GM23338 (cell line): ENCODE measurements around the gene PLXNB2.

Experiments
- CREB1 ChIP-seq: fragments of 250-450 bp; sonication (Bioruptor Pico); IDR thresholded peaks from 2 replicates; pipeline ENCODE4 v1.5.0; 2020; ENCODE audit warnings: low read depth, mild to moderate bottlenecking, moderate library complexity
- EZH2 ChIP-seq: fragments of 200-600 bp; sonication (generic); IDR thresholded peaks from one replicate; pipeline ENCODE4 v1.8.0; 2017; ENCODE audit warnings: antibody characterized with exemption, mild to moderate bottlenecking, low read depth; ENCODE audit not compliant: unreplicated experiment
- EZH2phosphoT487 ChIP-seq: fragments of 200-600 bp; sonication (generic); IDR thresholded peaks from one replicate; pipeline ENCODE4 v1.8.1; 2018; ENCODE audit warnings: antibody characterized with exemption; ENCODE audit not compliant: unreplicated experiment
- JUNB ChIP-seq: IDR thresholded peaks from one replicate; pipeline ENCODE4 v1.6.1; 2016; ENCODE audit warnings: antibody characterized with exemption; ENCODE audit not compliant: unreplicated experiment
- NANOG ChIP-seq: IDR thresholded peaks from 2 replicates; pipeline ENCODE4 v1.6.1; 2016; ENCODE audit warnings: antibody characterized with exemption, borderline replicate concordance
- POLR2AphosphoS5 ChIP-seq: IDR thresholded peaks from 2 replicates; pipeline ENCODE4 v1.6.1; 2016; ENCODE audit warnings: antibody characterized with exemption, low read depth
- STAT1 ChIP-seq: IDR thresholded peaks from one replicate; pipeline ENCODE4 v1.6.1; 2016; ENCODE audit warnings: antibody characterized with exemption; ENCODE audit not compliant: unreplicated experiment
- ZNF331 ChIP-seq: fragments of 250-450 bp; sonication (Bioruptor Pico); IDR thresholded peaks from 2 replicates; pipeline ENCODE4 v1.5.0; 2020; ENCODE audit warnings: low read depth, mild to moderate bottlenecking, moderate library complexity
- TF ChIP-seq, protein P1 (sequence below), 2 experiments: fragments of 200-600 bp in 1 of 2; sonication (generic) in 1 of 2; conservative IDR thresholded peaks; 2 replicates each; pipeline versions ENCODE4 v1.5.1 to v1.6.1; 2016 to 2017; ENCODE audit warnings: antibody characterized with exemption in 2 of 2, low read depth in 2 of 2, mild to moderate bottlenecking in 2 of 2, moderate library complexity in 1 of 2
- TF ChIP-seq, protein P2 (sequence below): IDR thresholded peaks from one replicate; pipeline ENCODE4 v1.6.1; 2018; ENCODE audit warnings: antibody characterized with exemption; ENCODE audit not compliant: unreplicated experiment
- TF ChIP-seq, protein P3 (sequence below): IDR thresholded peaks from 2 replicates; pipeline ENCODE4 v1.6.1; 2016; ENCODE audit warnings: antibody characterized with exemption

GRCh38 chr22:50268655-50269113 is 38.8 kb downstream of the PLXNB2 start:
- TF ChIP-seq EZH2, result no peak
- TF ChIP-seq, protein P1, sequence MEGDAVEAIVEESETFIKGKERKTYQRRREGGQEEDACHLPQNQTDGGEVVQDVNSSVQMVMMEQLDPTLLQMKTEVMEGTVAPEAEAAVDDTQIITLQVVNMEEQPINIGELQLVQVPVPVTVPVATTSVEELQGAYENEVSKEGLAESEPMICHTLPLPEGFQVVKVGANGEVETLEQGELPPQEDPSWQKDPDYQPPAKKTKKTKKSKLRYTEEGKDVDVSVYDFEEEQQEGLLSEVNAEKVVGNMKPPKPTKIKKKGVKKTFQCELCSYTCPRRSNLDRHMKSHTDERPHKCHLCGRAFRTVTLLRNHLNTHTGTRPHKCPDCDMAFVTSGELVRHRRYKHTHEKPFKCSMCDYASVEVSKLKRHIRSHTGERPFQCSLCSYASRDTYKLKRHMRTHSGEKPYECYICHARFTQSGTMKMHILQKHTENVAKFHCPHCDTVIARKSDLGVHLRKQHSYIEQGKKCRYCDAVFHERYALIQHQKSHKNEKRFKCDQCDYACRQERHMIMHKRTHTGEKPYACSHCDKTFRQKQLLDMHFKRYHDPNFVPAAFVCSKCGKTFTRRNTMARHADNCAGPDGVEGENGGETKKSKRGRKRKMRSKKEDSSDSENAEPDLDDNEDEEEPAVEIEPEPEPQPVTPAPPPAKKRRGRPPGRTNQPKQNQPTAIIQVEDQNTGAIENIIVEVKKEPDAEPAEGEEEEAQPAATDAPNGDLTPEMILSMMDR (conservative IDR thresholded peaks at IDR 0.05; ENCODE audit: low read depth in 2 of 2), result no peak
- no peak for TF ChIP-seq POLR2AphosphoS5
- no peak for TF ChIP-seq CREB1 (CRISPR knock-in tag)
- TF ChIP-seq, protein P2, sequence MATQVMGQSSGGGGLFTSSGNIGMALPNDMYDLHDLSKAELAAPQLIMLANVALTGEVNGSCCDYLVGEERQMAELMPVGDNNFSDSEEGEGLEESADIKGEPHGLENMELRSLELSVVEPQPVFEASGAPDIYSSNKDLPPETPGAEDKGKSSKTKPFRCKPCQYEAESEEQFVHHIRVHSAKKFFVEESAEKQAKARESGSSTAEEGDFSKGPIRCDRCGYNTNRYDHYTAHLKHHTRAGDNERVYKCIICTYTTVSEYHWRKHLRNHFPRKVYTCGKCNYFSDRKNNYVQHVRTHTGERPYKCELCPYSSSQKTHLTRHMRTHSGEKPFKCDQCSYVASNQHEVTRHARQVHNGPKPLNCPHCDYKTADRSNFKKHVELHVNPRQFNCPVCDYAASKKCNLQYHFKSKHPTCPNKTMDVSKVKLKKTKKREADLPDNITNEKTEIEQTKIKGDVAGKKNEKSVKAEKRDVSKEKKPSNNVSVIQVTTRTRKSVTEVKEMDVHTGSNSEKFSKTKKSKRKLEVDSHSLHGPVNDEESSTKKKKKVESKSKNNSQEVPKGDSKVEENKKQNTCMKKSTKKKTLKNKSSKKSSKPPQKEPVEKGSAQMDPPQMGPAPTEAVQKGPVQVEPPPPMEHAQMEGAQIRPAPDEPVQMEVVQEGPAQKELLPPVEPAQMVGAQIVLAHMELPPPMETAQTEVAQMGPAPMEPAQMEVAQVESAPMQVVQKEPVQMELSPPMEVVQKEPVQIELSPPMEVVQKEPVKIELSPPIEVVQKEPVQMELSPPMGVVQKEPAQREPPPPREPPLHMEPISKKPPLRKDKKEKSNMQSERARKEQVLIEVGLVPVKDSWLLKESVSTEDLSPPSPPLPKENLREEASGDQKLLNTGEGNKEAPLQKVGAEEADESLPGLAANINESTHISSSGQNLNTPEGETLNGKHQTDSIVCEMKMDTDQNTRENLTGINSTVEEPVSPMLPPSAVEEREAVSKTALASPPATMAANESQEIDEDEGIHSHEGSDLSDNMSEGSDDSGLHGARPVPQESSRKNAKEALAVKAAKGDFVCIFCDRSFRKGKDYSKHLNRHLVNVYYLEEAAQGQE, result no peak
- no peak for TF ChIP-seq STAT1
- TF ChIP-seq, protein P3, sequence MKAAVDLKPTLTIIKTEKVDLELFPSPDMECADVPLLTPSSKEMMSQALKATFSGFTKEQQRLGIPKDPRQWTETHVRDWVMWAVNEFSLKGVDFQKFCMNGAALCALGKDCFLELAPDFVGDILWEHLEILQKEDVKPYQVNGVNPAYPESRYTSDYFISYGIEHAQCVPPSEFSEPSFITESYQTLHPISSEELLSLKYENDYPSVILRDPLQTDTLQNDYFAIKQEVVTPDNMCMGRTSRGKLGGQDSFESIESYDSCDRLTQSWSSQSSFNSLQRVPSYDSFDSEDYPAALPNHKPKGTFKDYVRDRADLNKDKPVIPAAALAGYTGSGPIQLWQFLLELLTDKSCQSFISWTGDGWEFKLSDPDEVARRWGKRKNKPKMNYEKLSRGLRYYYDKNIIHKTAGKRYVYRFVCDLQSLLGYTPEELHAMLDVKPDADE, result no peak
- no peak for TF ChIP-seq ZNF331
- no peak for TF ChIP-seq EZH2phosphoT487
- no peak for TF ChIP-seq JUNB
- TF ChIP-seq NANOG, result no peak
